Cortex of kidney (tissue), 1 donor: ENCODE data around the gene NT5DC4.

Experiments used
- DNase-seq: peaks from one replicate; lab custom pipeline; 2025; lab: John Stamatoyannopoulos, UW

The NT5DC4 gene

DNA sequence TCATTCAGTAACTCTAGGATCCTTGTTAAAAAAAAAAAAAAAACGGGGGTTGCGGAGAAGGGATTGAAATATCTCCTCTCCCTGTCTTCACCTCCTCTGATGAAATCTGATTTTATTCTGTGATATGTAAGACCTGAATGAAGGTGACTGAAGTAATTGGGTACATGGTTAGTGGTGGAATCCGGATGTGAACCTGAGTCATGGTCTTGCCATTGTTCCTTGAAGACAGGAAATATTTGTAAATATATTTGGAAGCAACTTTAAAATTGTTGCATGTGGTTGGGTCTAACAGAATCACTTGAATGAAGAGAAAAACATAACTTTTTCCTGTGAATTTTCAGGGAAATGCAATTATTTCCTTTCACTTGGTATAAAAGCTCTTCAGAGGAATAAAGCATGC lies 66.5 kb downstream of the NT5DC4 start:
- no peak for DNase-seq

DNA sequence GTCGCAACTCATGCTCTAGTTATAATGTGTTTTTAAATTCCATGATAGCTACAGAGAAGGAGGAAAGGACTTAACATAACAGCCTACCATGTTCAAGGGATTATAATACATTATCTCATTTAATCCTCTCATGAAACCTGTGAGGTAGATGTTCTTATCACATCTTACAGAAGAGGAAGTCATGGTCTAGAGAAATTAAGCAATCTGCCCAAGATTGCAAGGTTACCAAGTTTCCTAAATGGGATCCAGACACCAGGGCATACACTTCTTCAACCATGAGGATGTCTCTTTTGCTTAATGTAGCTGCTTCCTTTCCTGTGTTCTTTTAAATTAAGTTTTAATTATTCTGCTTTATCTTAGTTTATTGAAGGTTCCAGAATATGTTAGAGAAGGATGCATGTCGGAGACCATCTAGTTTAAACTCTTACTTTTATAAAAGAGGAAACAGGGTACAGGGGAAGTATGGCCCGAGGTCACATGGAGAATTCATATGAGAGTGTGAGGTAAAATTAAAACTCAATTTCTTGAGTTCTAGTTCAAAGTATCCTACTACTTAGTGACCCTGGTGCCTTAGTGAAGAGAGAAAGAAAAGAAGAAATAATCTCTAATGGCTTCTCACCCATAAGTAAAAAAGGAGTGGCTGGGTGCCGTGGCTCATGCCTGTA lies 67.0 kb downstream of the NT5DC4 start:
- no peak for DNase-seq

DNA sequence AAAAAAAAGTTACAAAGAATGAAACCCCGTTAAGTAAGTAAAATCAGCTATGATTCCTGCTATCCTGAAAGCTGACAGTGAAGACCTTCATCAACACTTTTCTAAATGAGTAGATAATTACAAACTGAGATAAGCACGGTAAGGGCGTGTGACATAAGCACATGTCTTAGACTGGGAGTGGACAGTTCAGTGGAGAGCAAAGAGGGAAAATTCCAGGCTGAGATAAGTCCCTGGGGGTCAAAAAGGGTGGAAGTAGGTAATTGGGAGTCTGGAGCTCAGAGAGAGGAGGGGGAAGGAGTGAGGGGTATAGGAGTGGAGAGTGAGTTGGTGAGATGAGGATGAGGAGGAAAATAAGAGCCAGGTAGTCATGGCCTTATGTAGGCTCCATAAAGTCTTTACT lies 67.8 kb downstream of the NT5DC4 start:
- DNase-seq: no peak
